ENCODE results near the gene CXCL17.

The CXCL17 gene

DNA sequence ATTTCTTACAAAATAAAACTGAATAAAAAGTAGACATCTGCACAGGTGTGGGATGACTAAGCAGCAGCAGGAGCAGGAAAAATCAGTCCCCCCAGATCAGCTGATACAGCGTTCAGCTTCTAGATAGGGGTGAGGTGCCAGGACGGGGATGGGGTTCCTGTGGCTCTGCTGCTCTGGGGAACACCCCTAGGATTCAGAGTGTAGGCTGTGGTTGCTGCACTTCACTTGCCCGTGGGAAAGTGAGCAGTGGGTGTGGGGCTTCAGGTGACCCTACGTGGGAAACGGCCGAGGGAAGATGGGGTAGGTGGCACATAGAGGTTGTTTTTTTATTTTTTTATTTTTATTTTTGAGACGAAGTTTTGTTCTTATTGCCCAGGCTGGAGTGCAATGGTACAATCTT lies 3.2 kb upstream of the CXCL17 start:
- H3K27ac ChIP-seq, result no peak overlapping the region
- H3K4me3 ChIP-seq, result no peak overlapping the region
- TF ChIP-seq, protein P1, sequence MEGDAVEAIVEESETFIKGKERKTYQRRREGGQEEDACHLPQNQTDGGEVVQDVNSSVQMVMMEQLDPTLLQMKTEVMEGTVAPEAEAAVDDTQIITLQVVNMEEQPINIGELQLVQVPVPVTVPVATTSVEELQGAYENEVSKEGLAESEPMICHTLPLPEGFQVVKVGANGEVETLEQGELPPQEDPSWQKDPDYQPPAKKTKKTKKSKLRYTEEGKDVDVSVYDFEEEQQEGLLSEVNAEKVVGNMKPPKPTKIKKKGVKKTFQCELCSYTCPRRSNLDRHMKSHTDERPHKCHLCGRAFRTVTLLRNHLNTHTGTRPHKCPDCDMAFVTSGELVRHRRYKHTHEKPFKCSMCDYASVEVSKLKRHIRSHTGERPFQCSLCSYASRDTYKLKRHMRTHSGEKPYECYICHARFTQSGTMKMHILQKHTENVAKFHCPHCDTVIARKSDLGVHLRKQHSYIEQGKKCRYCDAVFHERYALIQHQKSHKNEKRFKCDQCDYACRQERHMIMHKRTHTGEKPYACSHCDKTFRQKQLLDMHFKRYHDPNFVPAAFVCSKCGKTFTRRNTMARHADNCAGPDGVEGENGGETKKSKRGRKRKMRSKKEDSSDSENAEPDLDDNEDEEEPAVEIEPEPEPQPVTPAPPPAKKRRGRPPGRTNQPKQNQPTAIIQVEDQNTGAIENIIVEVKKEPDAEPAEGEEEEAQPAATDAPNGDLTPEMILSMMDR (IDR thresholded peaks at IDR 0.05), result no peak
- DNase-seq (ENCODE audit: low spot score), result no peak

DNA sequence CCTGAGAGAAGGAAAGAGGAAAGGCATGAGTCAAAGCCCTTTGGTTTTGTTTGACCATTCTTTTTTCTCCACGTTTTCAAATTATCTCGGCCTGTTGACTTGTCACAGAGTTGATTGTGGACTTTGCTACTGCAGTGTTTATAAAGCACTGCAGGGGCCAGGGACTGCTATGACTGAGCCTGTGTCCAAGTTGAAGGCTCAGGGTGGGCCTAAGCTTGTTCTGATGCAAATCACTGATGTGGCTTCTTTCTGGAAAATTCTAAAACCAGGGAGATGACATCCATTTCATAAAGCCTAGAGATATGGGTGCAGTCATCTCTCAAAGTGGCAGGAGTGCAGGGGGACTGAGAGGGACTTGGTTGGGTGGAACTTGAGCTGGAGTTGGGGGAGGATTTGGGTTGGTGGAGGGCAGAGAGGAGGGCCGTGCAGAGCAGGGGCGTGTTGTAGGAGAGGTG lies 1.2 kb upstream of the CXCL17 start:
- Histone ChIP-seq H3K27ac (no peak overlapping the region), H3K4me3 (no peak overlapping the region)
- no peak for DNase-seq (ENCODE audit: low spot score)
- TF ChIP-seq, protein P1 (IDR thresholded peaks at IDR 0.05), result no peak

DNA sequence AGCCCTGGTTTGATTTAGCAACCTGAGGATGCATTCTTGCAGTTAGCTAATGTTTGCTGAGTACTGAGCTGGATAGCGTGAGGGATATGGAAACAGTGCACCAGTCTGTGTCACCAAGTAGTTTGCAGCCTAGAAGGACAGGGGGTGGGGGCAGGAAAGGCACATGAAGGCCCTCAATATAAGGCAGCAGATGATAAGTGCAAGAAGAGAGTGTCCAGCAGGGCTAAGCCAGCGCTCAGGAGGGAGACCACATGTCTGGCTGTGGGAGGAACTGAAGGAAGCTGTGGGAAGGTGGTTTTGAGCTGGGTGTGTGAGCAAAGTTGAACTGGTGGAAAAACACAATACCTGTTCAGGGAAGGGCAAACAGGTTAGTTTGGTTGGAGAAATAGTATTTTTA lies 1.7 kb downstream of the CXCL17 start:
- TF ChIP-seq, protein P1 (IDR thresholded peaks at IDR 0.05), result no peak

GRCh38 chr19:42440357-42441048 lies 2.2 kb downstream of the CXCL17 start:
- TF ChIP-seq, protein P1 (IDR thresholded peaks at IDR 0.05), result peak; percentile 70
- H3K27ac ChIP-seq, result no peak overlapping the region
- no peak for DNase-seq (ENCODE audit: low spot score)
- no peak overlapping the region for H3K4me3 ChIP-seq

More for the DNA sequence above, 1.7 kb downstream of the CXCL17 start:
- H3K27ac ChIP-seq, result no peak overlapping the region
- H3K4me3 ChIP-seq, result no peak overlapping the region
- DNase-seq (ENCODE audit: low spot score), result no peak

DNA sequence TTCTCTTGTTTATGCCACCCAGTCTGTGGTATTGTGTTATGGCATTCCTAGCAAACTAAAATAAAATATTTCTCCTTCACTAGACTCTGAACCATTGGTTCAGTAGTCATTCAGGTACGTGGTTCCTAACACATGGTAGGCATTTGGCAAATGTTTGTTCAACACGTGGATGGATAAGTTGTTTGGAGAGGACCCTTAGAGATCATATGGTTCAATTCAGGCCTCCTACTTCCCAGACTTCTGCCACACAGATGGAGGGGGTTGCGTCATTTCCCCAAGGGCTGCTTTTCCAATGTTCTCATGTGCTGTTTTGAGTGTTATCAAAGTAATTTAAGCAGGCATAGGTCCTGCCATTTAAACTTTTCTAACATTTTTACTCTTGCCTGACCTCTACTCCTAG lies 6.7 kb downstream of the CXCL17 start:
- TF ChIP-seq, protein P1 (IDR thresholded peaks at IDR 0.05), result no peak
- no peak for DNase-seq (ENCODE audit: low spot score)
- Histone ChIP-seq H3K27ac (no peak overlapping the region), H3K4me3 (no peak overlapping the region)

DNA sequence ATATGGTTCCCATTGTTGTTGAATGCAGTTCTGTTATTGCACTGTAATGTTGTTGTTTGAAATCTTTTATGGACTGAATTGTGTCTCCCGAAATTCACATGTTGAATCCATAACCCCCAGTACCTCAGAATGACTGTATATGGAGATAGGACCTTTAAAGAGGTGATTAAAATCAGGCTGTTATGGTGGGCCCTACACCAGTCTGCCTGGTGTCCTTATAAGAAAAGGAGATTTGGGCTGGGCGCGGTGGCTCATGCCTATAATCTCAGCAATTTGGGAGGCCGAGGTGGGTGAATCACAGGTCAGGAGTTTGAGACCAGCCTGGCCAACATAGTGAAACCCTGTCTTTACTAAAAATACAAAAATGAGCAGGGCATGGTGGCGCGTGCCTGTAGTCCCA lies 7.4 kb downstream of the CXCL17 start:
- Histone ChIP-seq H3K27ac (no peak overlapping the region), H3K4me3 (no peak overlapping the region)
- DNase-seq (ENCODE audit: low spot score), result no peak
- TF ChIP-seq, protein P1 (IDR thresholded peaks at IDR 0.05), result no peak

Measured in coronary artery (tissue), 2 donors.